ENCODE measurements around the gene INSR. TPM values are rescaled to one million over a fixed set of nuclear protein-coding genes. Genes with fewer than 3 reads are reported as not detected.

INSR gene
- total RNA-seq, 1 experiment from 2014 or later, result 22.6 TPM

DNA sequence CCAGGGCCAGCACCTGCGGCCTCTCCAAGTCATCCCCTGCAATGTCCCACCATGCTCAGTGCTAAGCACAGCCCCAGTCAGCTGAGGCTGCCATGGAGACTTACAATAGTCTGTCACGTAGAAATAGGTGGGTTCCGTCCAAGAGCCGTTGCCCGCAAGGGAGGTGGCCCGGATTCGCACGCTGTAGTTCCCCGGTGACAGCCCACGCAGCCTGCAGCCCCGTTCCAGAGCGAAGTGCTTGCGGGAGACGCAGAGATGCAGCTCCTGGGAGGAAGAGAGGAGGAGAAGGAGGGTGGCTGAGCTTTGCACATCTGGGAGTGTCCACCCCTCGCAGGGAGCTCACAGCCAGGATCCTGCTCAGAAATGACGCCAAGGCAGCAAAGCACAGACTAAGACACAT lies 162.2 kb downstream of the INSR start:
- TF ChIP-seq, protein P1, sequence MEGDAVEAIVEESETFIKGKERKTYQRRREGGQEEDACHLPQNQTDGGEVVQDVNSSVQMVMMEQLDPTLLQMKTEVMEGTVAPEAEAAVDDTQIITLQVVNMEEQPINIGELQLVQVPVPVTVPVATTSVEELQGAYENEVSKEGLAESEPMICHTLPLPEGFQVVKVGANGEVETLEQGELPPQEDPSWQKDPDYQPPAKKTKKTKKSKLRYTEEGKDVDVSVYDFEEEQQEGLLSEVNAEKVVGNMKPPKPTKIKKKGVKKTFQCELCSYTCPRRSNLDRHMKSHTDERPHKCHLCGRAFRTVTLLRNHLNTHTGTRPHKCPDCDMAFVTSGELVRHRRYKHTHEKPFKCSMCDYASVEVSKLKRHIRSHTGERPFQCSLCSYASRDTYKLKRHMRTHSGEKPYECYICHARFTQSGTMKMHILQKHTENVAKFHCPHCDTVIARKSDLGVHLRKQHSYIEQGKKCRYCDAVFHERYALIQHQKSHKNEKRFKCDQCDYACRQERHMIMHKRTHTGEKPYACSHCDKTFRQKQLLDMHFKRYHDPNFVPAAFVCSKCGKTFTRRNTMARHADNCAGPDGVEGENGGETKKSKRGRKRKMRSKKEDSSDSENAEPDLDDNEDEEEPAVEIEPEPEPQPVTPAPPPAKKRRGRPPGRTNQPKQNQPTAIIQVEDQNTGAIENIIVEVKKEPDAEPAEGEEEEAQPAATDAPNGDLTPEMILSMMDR (IDR thresholded peaks at IDR 0.05; ENCODE audit: insufficient read depth in 1 of 2, low read depth in 1 of 2, low read length in 1 of 2, severe bottlenecking in 1 of 2, unreplicated experiment in 1 of 2), result no peak
- POLR2A ChIA-PET, result no interaction called here
- Mint-ChIP-seq H3K27ac (ENCODE audit: unreplicated experiment) (no peak overlapping the region), H3K27me3 (ENCODE audit: insufficient read depth, unreplicated experiment) (no peaks in the 10 kb centered on the region), H3K9me3 (ENCODE audit: unreplicated experiment) (peaks cover 10% of the 10 kb centered on the region), H3K4me1 (ENCODE audit: low read depth, unreplicated experiment) (no peaks in the 10 kb centered on the region), H3K36me3 (ENCODE audit: insufficient read depth, unreplicated experiment) (peaks cover 18% of the 10 kb centered on the region), H3K4me3 (ENCODE audit: unreplicated experiment) (no peak overlapping the region)
- no peaks in the 10 kb centered on the region for H3K9me3 ChIP-seq
- H3K36me3 ChIP-seq (ENCODE audit: control insufficient read depth, insufficient read depth, low read length), result peaks cover 2% of the 10 kb centered on the region; the same call in 1 of the 2 replicates
- H3K4me3 ChIP-seq (ENCODE audit: low read depth, low read length), result no peak overlapping the region
- no TSS peak for BruUV-seq (replicated peaks)
- peaks cover 8% of the 10 kb centered on the region for H3K4me1 ChIP-seq
- no peak for DNase-seq
- CTCF ChIA-PET, result no interaction called here
- no peaks in the 10 kb centered on the region for H3K27me3 ChIP-seq (replicated peaks; ENCODE audit: control insufficient read depth, insufficient read depth, low read length)
- intact Hi-C loops (cut with micrococcal nuclease; ENCODE audit: unreplicated experiment), result no loop called here

DNA sequence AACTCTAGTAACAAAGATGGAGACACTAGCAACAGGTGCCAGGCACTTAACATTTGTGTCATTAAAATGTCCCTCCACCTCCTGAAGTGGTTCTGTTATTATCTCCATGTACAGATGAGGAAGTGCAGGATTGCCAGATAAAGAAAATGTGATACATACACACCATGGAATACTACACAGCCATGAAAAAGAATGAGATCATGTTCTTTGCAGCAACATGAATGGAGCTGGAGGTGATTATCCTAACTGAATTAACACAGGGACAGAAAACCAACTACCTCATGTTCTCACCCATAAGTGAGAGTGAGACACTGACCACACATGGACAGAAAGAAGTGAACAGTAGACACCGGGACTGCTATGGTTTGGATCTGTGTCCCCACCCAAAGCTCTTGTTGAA lies 164.2 kb downstream of the INSR start:
- Mint-ChIP-seq H3K27me3 (ENCODE audit: insufficient read depth, unreplicated experiment) (no peaks in the 10 kb centered on the region), H3K36me3 (ENCODE audit: insufficient read depth, unreplicated experiment) (peaks cover 18% of the 10 kb centered on the region), H3K4me3 (ENCODE audit: unreplicated experiment) (no peak overlapping the region), H3K27ac (ENCODE audit: unreplicated experiment) (no peak overlapping the region), H3K4me1 (ENCODE audit: low read depth, unreplicated experiment) (no peaks in the 10 kb centered on the region), H3K9me3 (ENCODE audit: unreplicated experiment) (peaks cover 11% of the 10 kb centered on the region)
- Histone ChIP-seq H3K4me1 (peaks cover 8% of the 10 kb centered on the region), H3K36me3 (ENCODE audit: control insufficient read depth, insufficient read depth, low read length) (peaks cover 7% of the 10 kb centered on the region; the same call in 1 of the 2 replicates), H3K4me3 (ENCODE audit: low read depth, low read length) (no peak overlapping the region), H3K9me3 (no peaks in the 10 kb centered on the region), H3K27me3 (replicated peaks; ENCODE audit: control insufficient read depth, insufficient read depth, low read length) (no peaks in the 10 kb centered on the region)
- BruUV-seq (replicated peaks), result no TSS peak
- ChIA-PET POLR2A (no interaction called here), CTCF (no interaction called here)
- intact Hi-C loops (cut with micrococcal nuclease; ENCODE audit: unreplicated experiment), result no loop called here
- DNase-seq, result no peak
- TF ChIP-seq, protein P1 (IDR thresholded peaks at IDR 0.05; ENCODE audit: insufficient read depth in 1 of 2, low read depth in 1 of 2, low read length in 1 of 2, severe bottlenecking in 1 of 2, unreplicated experiment in 1 of 2), result no peak

DNA sequence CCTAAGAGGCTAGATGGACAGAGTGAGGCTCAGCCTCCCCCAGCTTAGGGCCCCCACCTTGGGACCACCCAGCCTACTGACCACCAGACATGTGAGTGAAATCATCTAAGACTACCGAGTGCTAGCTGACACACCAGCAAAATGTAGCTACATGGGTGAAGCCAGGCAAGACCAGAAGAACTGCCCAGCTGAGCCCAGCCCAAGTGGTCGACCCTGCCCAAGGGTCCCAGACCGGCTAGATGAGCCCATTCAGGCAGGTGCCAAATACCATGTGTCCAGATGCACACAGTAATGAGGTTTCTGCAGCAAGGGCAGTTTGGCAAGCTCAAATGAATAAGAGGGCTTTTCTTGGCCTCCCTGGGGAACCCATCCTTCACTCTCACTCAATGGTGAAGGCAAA lies 168.1 kb downstream of the INSR start:
- Mint-ChIP-seq H3K36me3 (ENCODE audit: insufficient read depth, unreplicated experiment) (peaks cover 36% of the 10 kb centered on the region), H3K9me3 (ENCODE audit: unreplicated experiment) (peaks cover 20% of the 10 kb centered on the region), H3K4me3 (ENCODE audit: unreplicated experiment) (no peak overlapping the region), H3K27me3 (ENCODE audit: insufficient read depth, unreplicated experiment) (no peaks in the 10 kb centered on the region), H3K4me1 (ENCODE audit: low read depth, unreplicated experiment) (no peaks in the 10 kb centered on the region), H3K27ac (ENCODE audit: unreplicated experiment) (no peak overlapping the region)
- H3K27me3 ChIP-seq (replicated peaks; ENCODE audit: control insufficient read depth, insufficient read depth, low read length), result no peaks in the 10 kb centered on the region
- no peaks in the 10 kb centered on the region for H3K4me1 ChIP-seq
- H3K9me3 ChIP-seq, result no peaks in the 10 kb centered on the region
- peaks cover 8% of the 10 kb centered on the region; the same call in 1 of the 2 replicates for H3K36me3 ChIP-seq (ENCODE audit: control insufficient read depth, insufficient read depth, low read length)
- no peak for DNase-seq
- no peak overlapping the region for H3K4me3 ChIP-seq (ENCODE audit: low read depth, low read length)
- TF ChIP-seq, protein P1 (IDR thresholded peaks at IDR 0.05; ENCODE audit: insufficient read depth in 1 of 2, low read depth in 1 of 2, low read length in 1 of 2, severe bottlenecking in 1 of 2, unreplicated experiment in 1 of 2), result no peak
- intact Hi-C loops (cut with micrococcal nuclease; ENCODE audit: unreplicated experiment), result no loop called here
- POLR2A ChIA-PET, result no interaction called here
- CTCF ChIA-PET, result no interaction called here
- no TSS peak for BruUV-seq (replicated peaks)

Measured in Caco-2 (cell line).